Left hindlimb (tissue), 1 donor: ENCODE measurements around the gene SF3A1.

Experiments
- DNase-seq: peaks from one replicate; pipeline ENCODE4 v3.0.0-alpha.2; 2018

SF3A1 gene

DNA sequence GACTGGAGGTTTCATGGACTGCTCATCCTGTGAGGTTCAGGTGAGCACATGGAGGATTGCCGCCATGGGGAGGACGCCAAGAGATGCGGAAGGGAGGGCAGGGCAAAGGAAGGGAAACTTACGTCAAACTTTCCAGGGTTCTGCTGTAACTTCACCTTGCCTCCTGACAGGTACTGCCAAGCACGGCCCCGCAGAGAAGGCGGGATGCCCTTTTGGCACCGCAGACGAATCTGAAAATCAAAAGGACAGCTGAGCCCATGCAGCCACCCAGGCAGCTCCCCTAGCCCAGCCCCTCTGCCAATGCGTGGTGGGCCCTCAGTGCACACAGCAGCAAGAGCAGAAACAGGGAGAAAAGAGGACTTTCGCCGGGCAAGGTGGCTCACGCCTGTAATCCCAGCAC, 57.4 kb downstream of the SF3A1 start:
- DNase-seq = no peak

DNA sequence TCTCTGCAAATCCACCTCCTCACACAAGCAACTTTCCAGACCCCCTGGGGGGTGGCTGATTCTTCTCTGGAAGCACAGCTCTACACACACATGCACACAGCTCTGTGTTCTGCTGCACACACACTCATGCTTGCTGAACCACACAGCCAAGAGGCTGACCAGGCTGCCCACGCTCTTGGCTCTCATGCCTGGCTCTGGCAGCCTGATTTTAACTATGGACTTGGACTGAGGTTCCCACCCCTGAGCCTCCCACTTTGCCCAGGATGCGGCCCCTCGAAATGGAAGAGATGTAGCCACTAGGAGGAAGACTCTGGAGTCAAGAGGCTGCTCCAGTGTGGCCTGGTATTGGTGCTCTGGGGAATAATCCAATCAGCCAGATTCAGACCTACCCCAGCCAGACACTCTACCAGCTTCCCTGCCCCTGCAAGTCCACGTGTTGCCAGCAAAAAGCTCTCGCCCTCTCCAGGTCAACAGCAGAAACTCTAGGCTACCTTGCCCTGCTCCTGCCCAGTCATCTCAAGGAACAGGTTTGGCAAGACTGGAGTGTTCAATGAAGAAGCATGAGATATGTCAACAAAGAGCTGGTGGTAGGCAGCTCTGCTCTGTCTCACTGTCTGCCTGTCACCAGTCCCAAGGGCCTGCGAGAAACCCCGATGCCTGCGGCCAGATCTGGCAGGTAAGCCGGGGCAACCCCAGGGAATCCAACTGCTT, 58.5 kb downstream of the SF3A1 start:
- DNase-seq = no peak

DNA sequence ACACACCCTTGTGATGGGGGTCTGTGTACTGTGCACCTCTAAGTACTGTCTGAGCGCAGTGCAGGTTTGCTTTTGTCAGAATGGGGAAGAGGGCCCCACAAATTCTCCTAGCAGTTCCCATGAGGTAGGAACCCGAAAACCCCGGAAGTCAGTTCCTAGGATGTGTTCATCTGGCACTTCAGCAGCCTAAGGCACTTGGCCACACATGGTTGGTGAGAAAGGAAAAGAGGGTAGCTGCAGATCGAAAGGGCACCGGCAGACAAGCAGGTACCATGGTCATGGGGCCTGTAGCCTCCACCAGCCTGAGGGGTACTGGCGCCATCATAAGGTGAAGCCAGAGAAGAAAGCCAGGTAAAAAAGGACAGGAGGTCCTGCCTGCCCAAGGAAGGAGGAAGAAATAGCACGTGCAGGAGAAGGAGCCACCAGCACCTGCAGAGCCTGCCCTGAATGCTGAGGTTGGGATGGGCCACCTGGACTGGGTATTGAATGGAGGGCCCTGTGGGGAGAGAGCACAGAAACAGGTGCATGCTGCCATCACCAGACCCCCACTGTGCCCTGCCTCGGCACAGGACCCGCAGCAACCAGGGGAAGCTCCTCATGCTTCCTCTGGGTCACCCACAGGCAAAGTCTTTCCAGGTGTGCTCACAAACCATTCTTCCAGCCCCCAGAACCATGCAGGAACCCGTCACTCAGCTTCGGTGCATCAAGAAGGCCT, 59.3 kb downstream of the SF3A1 start:
- no peak for DNase-seq

DNA sequence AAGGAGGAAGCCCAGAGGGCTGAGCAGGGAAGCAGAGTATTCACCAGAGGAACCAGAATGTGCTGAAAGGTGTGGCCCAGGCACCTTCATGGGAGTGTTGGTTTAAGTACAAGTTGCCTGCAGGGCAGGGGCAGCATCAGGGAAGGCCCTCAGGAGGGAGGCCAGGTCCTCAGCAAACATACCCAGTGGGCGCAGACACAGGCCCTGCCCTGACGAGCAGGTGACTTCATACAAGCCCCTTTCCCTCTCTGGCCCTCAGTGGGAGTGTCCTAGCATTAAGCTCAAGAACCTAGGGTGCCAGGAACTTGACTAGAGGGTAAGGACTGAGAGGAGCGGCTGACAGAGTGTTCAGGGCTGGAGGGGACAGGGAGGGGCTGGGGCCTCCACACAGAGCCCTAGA, 59.9 kb downstream of the SF3A1 start:
- no peak for DNase-seq

GRCh38 chr22:30296324-30296723, 60.4 kb downstream of the SF3A1 start:
- no peak for DNase-seq

DNA sequence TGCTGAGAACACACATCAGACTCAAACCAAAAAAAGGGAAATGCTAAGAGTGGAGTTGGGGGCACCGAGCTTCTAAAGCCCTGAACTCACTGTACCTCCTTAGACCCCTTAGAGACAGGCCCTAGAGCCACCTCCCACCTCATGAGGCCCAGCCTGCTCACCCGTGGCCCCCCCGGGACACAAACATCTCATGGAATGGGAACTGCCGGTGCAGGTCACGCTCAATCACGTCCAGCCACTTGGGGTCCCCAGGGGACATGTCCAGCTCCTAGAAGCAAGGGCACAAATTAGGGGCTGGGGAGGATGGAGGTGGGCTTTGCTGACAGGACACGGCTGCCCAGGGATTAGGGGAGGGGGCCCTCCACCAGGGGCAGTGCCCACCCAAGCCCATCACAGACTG, 61.1 kb downstream of the SF3A1 start:
- no peak for DNase-seq

- no peak for DNase-seq
Measured at GRCh38 chr22:30294830-30295229, 61.9 kb downstream of the SF3A1 start.

GRCh38 chr22:30294066-30294465, 62.6 kb downstream of the SF3A1 start:
- DNase-seq = no peak

DNA sequence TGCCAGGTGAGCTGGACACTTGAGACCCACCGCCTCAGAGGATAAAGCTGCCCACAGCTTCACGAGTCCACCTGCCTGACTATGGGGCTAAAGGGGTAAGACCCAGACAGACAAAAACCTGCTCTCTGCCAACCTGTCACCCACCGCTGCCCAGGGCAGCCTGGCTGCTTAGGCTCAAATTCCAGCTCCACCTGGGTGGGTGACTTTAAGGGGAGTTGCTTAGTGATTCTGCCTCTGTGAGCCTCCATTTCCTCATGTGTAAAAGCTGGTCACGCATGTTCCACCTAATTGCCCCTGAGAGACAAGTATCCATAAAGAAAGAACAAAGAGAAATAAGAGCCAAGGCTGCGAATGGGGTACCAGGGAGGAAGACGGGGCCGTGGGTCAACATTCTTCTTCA, 63.7 kb downstream of the SF3A1 start:
- no peak for DNase-seq

DNA sequence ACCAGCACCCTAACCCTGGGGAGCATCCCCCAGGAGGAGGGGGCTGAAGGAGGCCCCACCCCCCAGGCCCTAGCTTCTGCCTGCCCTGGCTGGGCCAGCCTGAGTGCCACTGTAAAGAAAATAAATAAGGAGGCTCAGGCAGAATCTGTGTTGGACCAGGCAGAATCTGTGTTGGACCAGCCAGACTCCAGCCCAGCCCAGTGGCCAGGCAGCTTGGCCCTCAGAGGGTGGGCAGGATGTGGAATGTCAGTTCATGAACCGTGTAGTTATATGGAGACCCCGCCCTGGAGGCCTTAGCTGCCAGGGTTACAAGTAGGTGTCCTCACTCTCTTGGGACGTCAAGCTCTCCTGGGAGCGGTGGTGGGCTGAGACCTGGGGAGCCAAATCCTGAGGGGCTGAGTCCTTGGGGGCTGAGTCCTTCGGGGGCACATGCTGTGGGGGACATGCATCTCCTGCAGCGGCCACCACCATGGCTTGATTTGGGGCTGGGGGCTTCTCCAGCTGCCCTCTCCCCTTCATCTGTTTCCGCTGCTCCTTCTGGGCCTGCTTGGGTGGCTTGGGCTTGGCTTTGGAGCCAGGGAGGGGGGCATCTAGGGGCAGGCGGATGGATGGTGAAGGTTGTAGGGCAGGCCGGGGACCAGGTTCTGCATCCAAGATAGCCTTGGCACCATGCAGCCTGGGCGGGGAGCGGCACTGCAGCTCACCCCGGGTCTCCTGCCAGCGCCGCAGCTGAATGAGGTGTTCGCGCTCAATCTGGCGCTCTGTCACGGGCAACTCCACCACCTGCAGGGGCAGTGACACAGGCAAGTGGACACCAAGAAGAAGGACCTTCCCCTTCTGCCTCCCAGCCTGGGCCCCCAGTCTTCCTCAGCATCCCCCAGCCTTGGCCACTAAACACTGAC, 64.4 kb downstream of the SF3A1 start:
- DNase-seq = no peak

DNA sequence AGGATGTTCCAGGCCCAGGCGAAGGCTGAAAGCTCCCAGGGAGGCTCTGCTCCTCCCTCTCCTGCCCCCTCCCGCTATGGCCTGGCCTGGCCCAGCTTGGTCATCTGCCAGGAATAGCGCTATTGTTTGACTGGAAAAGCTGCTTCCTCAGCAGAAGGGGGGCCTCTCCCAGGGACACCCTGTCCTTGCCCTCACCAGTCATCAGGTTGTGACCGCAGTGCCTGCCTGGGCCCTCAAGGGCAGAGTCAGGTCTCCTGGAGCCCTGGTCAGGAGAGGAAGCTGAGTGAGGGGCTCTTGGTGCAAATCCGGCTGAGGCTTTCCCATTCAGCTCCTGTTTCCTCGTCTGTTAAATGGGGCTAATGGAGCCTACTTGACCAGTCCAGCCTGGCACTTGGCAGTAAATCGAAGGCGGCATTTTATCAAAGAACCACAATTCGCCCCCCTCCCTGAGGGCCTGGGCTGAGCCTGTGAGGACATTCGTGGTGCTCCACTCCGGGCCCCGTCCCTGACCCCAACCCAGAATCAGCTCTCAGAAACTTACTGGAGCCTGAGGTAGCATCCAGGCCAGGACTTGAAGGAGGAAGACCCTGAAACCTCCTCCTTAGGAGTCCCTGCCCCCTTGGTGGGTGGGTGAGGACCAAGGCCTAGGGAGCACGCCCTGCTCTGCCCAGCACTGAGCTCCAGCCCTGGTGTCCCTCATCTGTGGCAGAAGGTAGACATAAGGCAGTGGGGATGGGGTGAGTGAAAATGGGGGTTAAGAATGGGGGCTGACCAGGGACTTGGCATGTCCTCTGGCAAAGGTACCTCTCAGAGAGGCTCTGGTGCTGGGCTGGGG, 65.4 kb downstream of the SF3A1 start:
- DNase-seq = peak; percentile 77

DNA sequence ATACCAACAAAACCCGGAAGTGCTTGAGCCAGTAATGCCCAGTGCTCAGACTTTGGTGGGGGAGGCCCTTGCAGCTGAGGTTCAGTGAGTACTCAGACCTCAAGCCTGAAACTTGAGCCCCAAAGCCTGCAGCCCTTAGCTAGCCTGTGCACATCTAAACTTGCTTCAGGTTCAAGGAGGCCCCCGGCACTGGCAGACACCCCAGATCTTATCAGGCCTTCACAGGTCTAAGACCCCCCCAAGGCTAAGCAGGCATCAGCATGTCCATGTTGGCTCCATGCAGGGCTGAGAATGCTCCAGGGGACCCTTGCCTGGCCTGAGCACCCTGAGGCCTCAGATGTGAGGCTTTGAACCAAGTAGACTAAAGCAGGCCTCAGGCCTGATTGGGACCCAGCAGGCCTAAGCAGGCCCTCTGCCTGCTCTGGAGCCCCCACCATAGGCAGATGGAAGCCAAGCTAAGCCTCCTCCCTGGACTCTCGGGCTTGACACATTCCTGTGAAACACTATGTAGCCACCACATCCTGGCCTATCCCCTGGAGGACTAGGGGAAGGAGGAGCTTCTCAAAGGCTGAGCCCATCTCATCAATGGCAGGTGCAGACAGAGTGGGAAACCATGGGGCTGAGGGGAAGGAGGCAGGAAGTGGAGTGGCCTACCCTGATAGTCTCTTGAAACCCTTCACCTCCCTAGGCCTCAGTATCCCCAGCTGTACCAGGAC, 66.2 kb downstream of the SF3A1 start:
- peak; percentile 64 for DNase-seq

DNA sequence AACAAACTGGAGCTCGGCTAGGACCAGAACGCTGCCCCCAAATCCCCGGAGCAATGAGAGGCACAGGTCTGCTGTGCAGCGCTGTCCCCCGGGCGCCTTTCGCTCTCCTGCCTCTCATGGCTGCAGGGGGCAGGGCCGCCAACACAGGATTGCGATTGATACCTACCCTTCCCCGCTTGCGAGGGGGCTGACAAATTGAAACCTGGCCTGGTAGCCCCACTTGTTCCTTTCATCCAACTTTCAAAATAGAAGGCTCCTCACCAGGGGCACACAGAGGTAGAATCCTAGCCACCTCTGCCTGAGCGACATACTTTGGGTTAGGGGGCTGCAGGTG, 66.7 kb downstream of the SF3A1 start:
- DNase-seq = no peak

DNA sequence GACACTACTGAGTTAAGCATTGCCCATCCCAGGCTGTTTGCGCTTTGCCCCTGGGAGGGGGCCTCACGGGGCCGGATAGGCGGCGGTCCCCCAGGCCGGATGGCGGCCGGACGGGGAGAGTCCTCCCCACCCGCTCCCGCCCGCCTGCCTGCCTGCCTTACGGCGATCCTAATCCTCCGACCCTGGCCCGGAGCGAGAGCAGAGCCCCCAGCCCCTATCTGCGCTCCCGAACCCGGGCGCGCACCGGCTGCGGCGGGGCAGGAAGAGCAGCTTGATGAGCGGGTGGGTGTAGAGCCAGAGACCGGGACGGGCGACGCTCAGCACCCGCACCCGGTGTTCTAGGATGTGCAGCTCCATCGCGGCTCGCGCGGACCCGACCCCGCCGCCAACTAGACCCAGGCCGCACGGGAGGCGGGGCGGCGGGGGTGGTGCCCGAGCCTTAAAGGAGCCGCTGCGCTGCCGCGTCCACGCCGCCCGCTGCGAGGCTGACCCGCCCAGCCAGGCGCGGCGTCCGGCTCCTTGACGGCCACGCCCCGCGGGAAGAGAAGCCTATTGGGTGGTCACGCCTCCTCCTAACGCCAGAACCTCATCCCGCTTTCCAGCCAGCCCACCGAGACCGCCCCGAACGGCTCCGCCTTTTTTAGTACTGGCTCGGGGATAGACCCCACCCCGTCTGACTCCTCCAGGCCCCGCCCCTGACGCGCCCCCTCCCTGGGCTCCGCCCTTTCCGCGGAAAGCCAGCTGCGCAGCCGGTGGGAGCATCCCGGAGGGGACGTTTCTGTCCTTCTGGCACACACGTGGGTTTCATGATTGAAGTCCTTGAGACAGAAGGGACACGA, 67.3 kb downstream of the SF3A1 start, which contains the start of gene CASTOR1:
CASTOR1 (minus strand) TSS at position 365 of the 839 bp plus-strand sequence; CDS start at position 357, 8 bp downstream.
- peak; percentile 98 for DNase-seq

DNA sequence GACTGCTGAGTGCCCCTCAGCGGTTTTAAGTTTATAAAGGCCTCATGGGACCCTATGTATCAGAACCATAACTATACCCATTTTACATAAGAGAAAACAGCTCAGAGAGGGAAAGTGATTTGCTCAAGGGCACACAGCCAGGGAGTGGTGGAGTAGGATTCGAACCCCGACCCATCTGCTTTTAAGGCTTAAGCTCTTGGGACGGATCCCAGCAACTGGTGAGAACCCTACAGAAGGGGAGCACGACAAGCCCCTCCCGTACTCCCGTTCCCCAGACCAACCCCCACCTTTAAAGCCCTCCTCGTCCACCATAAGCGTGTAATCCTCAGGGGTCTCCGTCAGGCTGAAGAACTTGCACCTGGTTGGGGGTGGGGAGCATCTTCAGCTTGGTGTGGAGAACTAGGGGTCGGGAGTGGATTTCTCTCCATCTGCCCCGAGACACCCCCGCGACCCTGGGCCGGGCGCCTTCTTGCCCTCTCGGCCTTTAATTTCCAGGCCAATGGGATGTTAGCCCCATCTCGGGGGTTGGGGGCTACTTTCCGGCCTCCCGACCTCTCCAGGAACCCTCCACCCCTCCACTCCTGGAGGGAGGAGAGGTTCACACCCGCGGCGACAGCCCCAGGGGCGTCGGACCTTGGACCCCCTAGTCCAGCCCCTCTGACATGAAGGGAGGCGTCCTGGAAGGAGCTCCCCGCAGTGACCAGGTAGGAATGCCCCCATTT, 68.1 kb downstream of the SF3A1 start:
- no peak for DNase-seq

DNA sequence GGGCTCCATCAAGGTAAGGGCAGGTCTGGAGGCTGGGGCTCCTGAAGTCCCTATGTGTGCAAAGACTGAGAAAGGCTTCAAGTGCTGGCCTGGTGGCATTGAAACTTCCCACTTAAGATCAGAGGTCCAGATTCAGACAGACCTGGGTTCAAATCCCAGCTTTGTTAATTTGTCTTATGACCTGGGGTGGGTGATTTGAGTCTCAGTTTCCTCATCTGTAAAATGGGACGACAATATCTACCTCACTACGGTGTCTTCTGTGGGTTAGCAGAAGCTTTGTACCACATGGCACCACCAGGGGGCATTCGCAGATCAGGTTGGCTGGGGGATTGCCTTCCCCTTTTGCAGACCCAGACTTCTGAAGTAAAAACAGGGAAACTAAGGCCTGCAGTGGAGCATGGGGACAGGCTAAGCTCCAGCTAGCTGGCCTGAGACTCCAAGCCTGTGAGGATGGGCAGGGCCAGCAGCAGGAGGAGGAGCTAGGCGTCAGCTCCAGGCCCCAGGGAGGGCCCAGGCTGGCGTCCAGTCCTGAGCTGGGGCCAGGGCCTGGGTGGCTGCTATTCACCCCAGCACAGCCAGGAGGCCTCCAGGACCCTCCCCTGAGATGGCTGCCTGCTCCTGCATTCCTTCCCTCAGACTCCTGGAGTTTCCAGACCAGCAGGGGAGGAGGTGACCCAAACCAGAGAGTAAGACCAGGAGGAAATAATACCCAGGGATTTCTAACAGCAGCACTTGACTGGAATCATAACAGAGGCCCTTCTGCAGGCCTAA, 68.9 kb downstream of the SF3A1 start:
- peak; percentile 87 for DNase-seq

GRCh38 chr22:30286813-30287647, 69.7 kb downstream of the SF3A1 start:
- DNase-seq = no peak

GRCh38 chr22:30286331-30286730, 70.4 kb downstream of the SF3A1 start:
- no peak for DNase-seq

- no peak for DNase-seq
Measured at GRCh38 chr22:30285846-30286200, 70.9 kb downstream of the SF3A1 start.
